RWPE2 (cell line): ENCODE results near the gene RTF1.

Experiments
- ATAC-seq: fragments of 200-7000 bp; cut with Tn5 transposase; 3 replicates; pipeline ENCODE4 v1.9.1; 2021; ENCODE audit warnings: low read depth
- DNase-seq: peaks from one replicate; pipeline ENCODE4 v3.0.0-alpha.2; 2020; ENCODE audit warnings: low spot score
- H3K27ac ChIP-seq: fragments of 450-650 bp; 2 replicates; pipeline ENCODE4 v1.5.1; 2017; ENCODE audit warnings: mild to moderate bottlenecking; ENCODE audit not compliant: poor library complexity, severe bottlenecking
- H3K27me3 ChIP-seq: fragments of 250-450 bp; sonication (Bioruptor Pico); 2 replicates; pipeline ENCODE4 v1.5.1; 2021; ENCODE audit warnings: mild to moderate bottlenecking, moderate library complexity; ENCODE audit not compliant: insufficient read depth, poor library complexity, severe bottlenecking
- H3K36me3 ChIP-seq: fragments of 250-450 bp; sonication (Bioruptor Pico); 2 replicates; pipeline ENCODE4 v1.5.1; 2020; ENCODE audit warnings: low read depth, mild to moderate bottlenecking, moderate library complexity
- H3K4me1 ChIP-seq: fragments of 250-450 bp; sonication (Bioruptor Pico); 2 replicates; pipeline ENCODE4 v1.5.1; 2021; ENCODE audit warnings: mild to moderate bottlenecking, moderate library complexity; ENCODE audit not compliant: insufficient read depth, poor library complexity, severe bottlenecking
- H3K4me3 ChIP-seq: fragments of 250-450 bp; sonication (Bioruptor Pico); 2 replicates; pipeline ENCODE4 v1.5.1; 2021; ENCODE audit warnings: mild to moderate bottlenecking, moderate library complexity; ENCODE audit not compliant: severe bottlenecking
- H3K9me3 ChIP-seq: fragments of 250-450 bp; sonication (Bioruptor Pico); 2 replicates; pipeline ENCODE4 v1.5.1; 2021; ENCODE audit warnings: mild to moderate bottlenecking, moderate library complexity; ENCODE audit not compliant: severe bottlenecking
- TF ChIP-seq, protein P1 (sequence below): fragments of 450-650 bp; IDR thresholded peaks from one replicate; pipeline ENCODE4 v1.5.1; 2017; ENCODE audit warnings: mild to moderate bottlenecking, moderate library complexity; ENCODE audit not compliant: poor library complexity, severe bottlenecking

The RTF1 gene

DNA sequence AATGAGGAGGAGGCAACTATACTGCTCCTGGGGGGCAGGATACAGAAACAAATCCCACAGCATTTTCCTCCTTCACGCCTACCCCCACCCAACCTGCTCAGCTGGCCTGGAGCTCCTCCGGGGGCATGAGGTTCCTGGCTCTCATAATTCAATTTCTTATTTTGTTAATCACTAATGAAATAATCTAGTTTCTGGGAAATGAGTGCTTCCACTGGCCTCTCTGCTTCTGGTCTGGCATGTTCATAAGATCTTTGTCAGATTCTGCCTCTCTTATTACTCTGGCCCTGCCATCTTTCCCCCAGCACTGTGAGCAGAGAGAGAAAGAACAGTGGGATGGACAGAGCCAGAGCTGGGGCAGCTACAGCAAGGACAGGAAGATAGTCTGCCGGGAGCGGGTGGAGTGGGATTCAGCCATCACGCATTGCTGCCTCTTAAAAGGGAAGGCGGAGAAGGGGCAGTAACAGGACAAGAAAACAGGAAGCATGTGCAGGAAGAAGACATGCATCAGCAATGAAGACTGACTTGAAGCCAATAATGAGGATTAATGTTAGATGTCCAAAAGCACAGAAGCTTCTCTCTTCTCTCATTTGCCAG is 113.6 kb downstream of the RTF1 start:
- H3K4me3 ChIP-seq: no peak overlapping the region
- H3K27me3 ChIP-seq: no peaks in the 10 kb centered on the region
- TF ChIP-seq, protein P1, sequence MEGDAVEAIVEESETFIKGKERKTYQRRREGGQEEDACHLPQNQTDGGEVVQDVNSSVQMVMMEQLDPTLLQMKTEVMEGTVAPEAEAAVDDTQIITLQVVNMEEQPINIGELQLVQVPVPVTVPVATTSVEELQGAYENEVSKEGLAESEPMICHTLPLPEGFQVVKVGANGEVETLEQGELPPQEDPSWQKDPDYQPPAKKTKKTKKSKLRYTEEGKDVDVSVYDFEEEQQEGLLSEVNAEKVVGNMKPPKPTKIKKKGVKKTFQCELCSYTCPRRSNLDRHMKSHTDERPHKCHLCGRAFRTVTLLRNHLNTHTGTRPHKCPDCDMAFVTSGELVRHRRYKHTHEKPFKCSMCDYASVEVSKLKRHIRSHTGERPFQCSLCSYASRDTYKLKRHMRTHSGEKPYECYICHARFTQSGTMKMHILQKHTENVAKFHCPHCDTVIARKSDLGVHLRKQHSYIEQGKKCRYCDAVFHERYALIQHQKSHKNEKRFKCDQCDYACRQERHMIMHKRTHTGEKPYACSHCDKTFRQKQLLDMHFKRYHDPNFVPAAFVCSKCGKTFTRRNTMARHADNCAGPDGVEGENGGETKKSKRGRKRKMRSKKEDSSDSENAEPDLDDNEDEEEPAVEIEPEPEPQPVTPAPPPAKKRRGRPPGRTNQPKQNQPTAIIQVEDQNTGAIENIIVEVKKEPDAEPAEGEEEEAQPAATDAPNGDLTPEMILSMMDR: no peak
- no peak for ATAC-seq
- no peaks in the 10 kb centered on the region for H3K9me3 ChIP-seq
- DNase-seq: no peak
- no peaks in the 10 kb centered on the region for H3K4me1 ChIP-seq
- peaks cover 92% of the 10 kb centered on the region for H3K36me3 ChIP-seq
- H3K27ac ChIP-seq: no peak overlapping the region
